Activated CD8-positive, alpha-beta memory T cell treated with anti-CD3 and anti-CD28 coated beads for 36 hours (primary cell): Measurements from ENCODE around the gene CWC25. TPM values are rescaled to one million over a fixed set of nuclear protein-coding genes. Genes with fewer than 3 reads are reported as not detected.

Experiments used
- CTCF ChIA-PET: fragments of 350-600 bp; sonication (Branson Sonifier 250); formaldehyde crosslinking; loops from one replicate; lab custom pipeline; 2021; ENCODE audit warnings: antibody characterized with exemption; lab: Charles Lee
- POLR2A ChIA-PET: fragments of 350-600 bp; sonication (Branson Sonifier 250); formaldehyde crosslinking; loops from one replicate; lab custom pipeline; 2021; ENCODE audit warnings: antibody characterized with exemption; lab: Charles Lee
- total RNA-seq, 2 experiments: library from RNA; stranded (reverse); gene quantifications; one replicate each; pipeline ENCODE4 v1.2.3, GENCODE V29; 2021

Gene CWC25
- total RNA-seq = 10 to 100 TPM; 22.8 to 24.5 TPM

- CTCF ChIA-PET = interaction anchor here (1.3 kb wide), 1 partner anchor 29 kb away, joined by 4 read pairs; the partner anchor contains the start of gene RPL23
These were observed at the start of gene CWC25 for GRCh38 chr17:38824899-38825761. TSS of gene CWC25 (minus strand) at chr17:38825321. CDS start at chr17:38825183, 138 bp downstream.

GRCh38 chr17:38873640-38874380 is 48.7 kb upstream of the CWC25 start:
- POLR2A ChIA-PET = interaction anchor here (0.5 to 1.2 kb wide), 4 partner anchors 11 to 123 kb away, joined by 3 to 12 read pairs (median 4); partner anchors contain the start of gene RPL23
- CTCF ChIA-PET = interaction anchor here (1.0 to 1.4 kb wide), 3 partner anchors 11 to 27 kb away, joined by 4 read pairs; no protein-coding TSS in a partner anchor

More at GRCh38 chr17:38824899-38825761, at the start of gene CWC25:
- POLR2A ChIA-PET = interaction anchor here (0.6 to 1.3 kb wide), 3 partner anchors 29 to 94 kb away, joined by 3 to 11 read pairs (median 4); partner anchors contain the start of gene RPL23

- ChIA-PET POLR2A (interaction anchor here (0.7 to 5.9 kb wide), 3 partner anchors 12 to 53 kb away, joined by 3 to 59 read pairs (median 4); partner anchors contain the start of genes LASP1NB and RPL23), CTCF (interaction anchor here (1.0 to 1.4 kb wide), 3 partner anchors 12 to 28 kb away, joined by 4 read pairs; no protein-coding TSS in a partner anchor)
These were observed 47.7 kb upstream of the CWC25 start for GRCh38 chr17:38872671-38873385.

DNA sequence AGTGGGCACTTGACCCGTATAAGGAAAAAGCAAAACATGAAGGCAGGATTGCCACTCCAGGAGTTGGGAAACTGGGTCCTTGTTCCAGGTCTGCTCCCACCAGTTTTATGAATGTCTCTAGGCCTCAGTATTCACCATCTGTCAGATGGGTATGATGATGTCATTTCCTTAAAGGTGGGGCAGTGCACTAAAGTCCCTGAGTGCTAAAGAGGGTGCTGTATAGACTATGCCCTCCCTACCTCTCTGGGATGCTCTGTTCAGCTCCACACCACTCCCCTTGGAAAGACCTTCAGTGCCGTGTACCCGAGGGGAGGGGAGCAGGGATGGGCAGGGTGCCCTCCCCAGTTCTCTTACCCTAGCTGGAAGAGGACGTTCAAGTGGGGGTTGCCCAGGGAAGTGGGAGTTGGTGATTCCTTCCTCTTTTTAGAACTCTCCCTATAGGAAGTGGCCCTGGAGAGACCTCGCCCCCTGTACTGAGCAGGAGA is 46.9 kb upstream of the CWC25 start:
- ChIA-PET POLR2A (interaction anchor here (0.6 to 5.9 kb wide), 6 partner anchors 10 to 361 kb away, joined by 3 to 59 read pairs (median 6); partner anchors contain the start of genes LASP1NB and RPL23), CTCF (interaction anchor here (0.6 to 1.6 kb wide), 5 partner anchors 26 to 111 kb away, joined by 3 to 17 read pairs (median 4); no protein-coding TSS in a partner anchor)

DNA sequence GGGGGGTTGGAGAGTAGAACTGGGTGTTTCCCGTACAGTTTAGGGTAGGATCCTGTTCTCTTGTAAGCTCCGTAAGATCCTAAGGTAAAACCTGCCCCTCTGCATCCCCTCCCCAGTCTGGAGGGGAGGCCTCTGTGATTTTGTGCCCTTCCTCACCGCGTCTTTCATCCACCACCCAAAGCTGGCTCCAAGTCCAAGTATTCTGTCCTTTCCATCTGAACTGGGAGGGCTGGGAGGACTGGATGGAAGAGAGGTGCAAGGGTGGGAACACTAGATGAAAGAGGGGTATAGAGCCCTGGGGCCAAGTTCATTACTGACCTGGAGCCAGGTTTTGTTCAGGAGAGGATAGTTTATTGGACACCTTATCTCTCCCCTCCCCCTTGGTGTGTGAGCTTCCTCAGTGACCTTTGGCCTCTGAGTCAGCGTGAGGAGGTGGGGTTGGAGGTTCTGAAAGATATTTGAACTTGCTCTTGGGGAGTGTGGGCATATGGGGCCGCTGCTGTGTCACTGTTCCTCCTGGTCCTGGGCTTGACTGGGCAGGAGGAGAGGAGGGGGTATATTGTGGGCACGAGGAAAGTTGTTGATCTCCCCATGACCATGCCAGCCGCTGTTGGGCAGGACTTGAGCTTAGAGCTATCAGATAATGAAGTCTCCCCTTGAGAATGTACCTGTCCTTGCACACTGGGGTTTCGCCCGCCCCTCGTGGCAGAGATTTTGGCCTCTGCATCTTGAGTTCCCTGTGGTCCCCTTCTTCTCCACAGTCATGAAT is 46.3 kb upstream of the CWC25 start:
- POLR2A ChIA-PET = interaction anchor here (0.5 to 5.9 kb wide), 9 partner anchors 10 to 361 kb away, joined by 3 to 59 read pairs (median 5); partner anchors contain the start of gene RPL23
- CTCF ChIA-PET = interaction anchor here (0.6 to 5.0 kb wide), 10 partner anchors 13 to 303 kb away, joined by 3 to 29 read pairs (median 4); partner anchors contain the start of gene RPL23

DNA sequence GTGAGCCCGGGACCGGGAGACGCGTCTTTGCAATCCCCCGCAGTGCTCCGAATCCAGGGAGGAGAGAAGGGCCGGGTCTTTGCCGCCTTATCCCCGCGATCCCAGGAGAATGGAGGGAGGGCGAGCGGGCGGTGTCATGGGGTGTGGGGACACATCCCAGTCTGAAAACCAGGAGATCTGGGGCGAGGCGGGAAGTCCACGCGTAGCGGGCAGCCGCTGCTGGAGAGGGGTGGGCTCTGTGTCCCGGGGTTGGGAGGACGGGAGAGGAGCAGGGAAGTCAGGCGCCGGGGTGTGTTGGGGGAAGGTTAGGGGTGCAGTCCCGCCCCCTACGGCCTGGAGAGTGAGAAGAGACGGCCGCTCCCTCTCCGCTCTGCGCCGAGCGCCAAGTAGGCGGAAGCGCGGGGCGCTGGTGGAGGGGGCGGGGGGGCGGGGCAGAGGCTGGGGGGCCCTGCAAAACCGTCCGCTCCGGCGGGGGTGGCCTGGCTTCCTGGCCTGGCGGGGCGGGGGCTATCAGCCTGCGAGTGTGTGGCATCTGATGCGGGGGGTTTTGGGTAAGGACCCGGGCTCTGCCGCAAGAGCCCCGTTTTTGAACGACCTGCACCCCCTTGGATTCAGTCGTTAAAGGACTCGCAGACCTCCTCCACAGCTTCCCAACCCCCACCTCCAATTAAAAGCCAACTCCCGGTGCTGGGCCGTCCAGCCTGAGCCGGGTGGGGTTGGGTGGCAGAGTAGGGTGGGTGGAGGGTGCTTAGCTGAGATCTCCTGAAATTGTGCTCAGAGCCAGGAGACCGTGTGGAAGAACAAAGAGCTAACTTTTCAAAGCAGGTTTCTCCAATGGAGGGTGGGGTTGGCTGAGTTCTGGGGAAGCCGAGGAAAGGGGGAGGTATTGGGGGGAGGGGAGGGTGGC is 45.4 kb upstream of the CWC25 start:
- ChIA-PET CTCF (interaction anchor here (0.9 to 5.0 kb wide), 11 partner anchors 12 to 304 kb away, joined by 3 to 29 read pairs (median 4); partner anchors contain the start of gene RPL23), POLR2A (interaction anchor here (0.5 to 5.9 kb wide), 10 partner anchors 11 to 331 kb away, joined by 3 to 59 read pairs (median 5); partner anchors contain the start of gene RPL23)

GRCh38 chr17:38869526-38870258 is 44.6 kb upstream of the CWC25 start, which contains the start of gene LASP1:
TSS of gene LASP1 (plus strand) at chr17:38870058. CDS start at chr17:38870190, 132 bp downstream.
- POLR2A ChIA-PET = interaction anchor here (0.6 to 5.9 kb wide), 15 partner anchors 9 to 1247 kb away, joined by 3 to 59 read pairs (median 3); partner anchors contain the start of genes MLLT6, PSMB3 and RPL23
- CTCF ChIA-PET = interaction anchor here (0.7 to 5.0 kb wide), 10 partner anchors 16 to 284 kb away, joined by 3 to 29 read pairs (median 4); partner anchors contain the start of gene RPL23

DNA sequence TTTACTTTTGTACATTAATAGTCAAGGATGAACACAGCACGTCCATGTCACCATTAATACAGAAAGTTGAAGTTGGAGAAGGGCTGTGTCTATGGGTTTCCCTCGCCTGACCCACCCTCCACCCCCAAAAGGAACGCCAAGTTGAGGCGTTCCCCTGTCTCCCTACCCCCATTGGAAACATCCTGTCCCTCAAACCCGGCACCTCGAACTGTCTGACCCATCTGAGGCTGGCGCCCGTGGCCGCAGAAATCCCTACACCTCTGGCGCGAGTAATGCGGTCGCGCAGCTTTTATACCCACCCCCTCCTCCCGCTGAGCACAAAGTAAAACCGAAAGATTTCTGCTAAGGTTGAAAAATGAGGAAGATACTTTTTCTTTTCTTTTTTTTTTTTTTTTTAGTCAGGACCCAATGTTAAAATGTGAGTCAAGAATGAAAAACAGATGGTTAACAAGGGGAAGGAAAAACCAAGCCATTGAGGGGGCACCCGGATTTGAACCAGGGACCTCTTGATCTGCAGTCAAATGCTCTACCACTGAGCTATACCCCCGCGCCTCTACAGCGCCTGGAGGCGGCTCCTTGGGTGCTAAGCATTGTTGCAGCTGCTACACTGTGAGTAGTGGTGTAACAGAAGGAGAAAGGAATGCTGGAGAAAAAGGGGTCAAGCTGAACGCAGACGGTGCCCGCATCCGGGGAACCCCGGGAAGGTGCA is 43.9 kb upstream of the CWC25 start:
- POLR2A ChIA-PET = interaction anchor here (0.6 to 5.9 kb wide), 9 partner anchors 13 to 376 kb away, joined by 3 to 59 read pairs (median 4); partner anchors contain the start of genes MLLT6, PSMB3 and RPL23
- CTCF ChIA-PET = interaction anchor here (0.7 to 5.0 kb wide), 10 partner anchors 16 to 285 kb away, joined by 3 to 29 read pairs (median 4); partner anchors contain the start of gene RPL23

DNA sequence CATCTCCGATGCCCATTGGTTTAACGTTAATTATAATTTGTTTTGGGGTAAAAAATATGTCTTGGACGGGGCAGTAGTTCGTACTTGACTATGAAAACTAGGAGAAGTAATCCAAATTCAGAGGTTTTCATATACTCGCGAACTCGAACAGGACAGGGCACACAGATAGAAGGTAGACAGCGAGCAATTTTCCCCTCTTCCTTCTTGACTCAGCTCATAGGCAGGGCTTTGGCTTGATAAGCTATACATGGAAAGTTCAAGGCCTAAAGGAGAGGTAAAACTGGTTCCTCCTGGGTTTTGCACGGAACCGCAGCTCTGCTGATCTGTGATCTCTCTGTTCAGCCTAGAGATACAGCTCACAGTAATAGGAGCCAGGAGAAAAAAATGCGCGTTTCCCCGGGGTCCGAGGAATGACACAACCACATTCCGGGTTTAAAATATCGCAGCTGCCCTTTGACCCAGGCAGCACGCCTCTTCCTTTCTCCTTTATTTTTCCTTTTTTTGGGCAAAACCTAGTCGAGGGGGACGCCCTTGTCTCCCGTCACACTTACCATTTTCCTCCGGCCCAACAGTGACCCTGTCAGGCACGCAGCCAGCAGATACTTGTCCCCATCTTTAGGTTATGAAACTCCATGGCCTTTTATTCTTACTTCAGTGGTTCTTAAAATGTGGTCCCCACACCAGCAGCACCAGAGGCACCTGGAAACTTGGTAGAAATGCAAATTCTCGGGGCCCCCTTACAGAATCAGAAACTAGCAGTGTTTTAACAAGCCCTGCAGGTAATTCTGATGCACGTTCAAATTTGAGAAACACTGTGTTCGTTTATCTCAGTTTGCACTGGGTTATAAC is 43.1 kb upstream of the CWC25 start:
- CTCF ChIA-PET = interaction anchor here (2.1 to 5.0 kb wide), 2 partner anchors 15 to 31 kb away, joined by 14 to 29 read pairs; partner anchors contain the start of gene RPL23
- POLR2A ChIA-PET = interaction anchor here (0.9 to 5.9 kb wide), 3 partner anchors 13 to 285 kb away, joined by 6 to 59 read pairs (median 9); partner anchors contain the start of gene RPL23

GRCh38 chr17:38867179-38867967 is 42.3 kb upstream of the CWC25 start:
- ChIA-PET CTCF (interaction anchor here (0.8 to 5.0 kb wide), 2 partner anchors 14 to 33 kb away, joined by 3 to 29 read pairs; partner anchors contain the start of gene RPL23), POLR2A (interaction anchor here (5.9 kb wide), 1 partner anchor 14 kb away, joined by 59 read pairs; the partner anchor contains the start of gene RPL23)

GRCh38 chr17:38864636-38865398 is 39.7 kb upstream of the CWC25 start:
- ChIA-PET POLR2A (no interaction called here), CTCF (interaction anchor here (2.0 kb wide), 1 partner anchor 10 kb away, joined by 4 read pairs; no protein-coding TSS in a partner anchor)
